Natural killer cell (primary cell): Measurements from ENCODE around the gene TREM1. TPM values are rescaled to one million over a fixed set of nuclear protein-coding genes. Genes with fewer than 3 reads are reported as not detected.

ENCODE experiments used
- ATAC-seq, 3 donors: fragments of 150-1000 bp in 2 of 3; fragments of 200-7000 bp in 1 of 3; cut with Tn5 transposase; 1 replicate in 1 of 3; 2 replicates in 2 of 3; pipeline ENCODE4 v1.10.0; 2021; ENCODE audit warnings: mild to moderate bottlenecking in 2 of 3, moderate library complexity in 2 of 3
- DNase-seq, 2 donors: peaks; one replicate each; pipeline versions ENCODE4 v3.0.0 to v3.0.0-alpha.2; 2013 to 2021; ENCODE audit warnings: mixed read lengths in 1 of 2
- H3K27ac ChIP-seq: one replicate; pipeline ENCODE4 v1.5.1; 2013; ENCODE audit warnings: mild to moderate bottlenecking, low read length
- H3K27me3 ChIP-seq: one replicate; pipeline ENCODE4 v1.6.1; 2013; ENCODE audit warnings: low read length; ENCODE audit not compliant: control insufficient read depth, insufficient read depth
- H3K36me3 ChIP-seq: one replicate; pipeline ENCODE4 v1.6.1; 2013; ENCODE audit warnings: low read length; ENCODE audit not compliant: control insufficient read depth, insufficient read depth
- H3K4me1 ChIP-seq: one replicate; pipeline ENCODE4 v1.6.1; 2013; ENCODE audit warnings: low read length; ENCODE audit not compliant: control insufficient read depth, insufficient read depth
- H3K4me3 ChIP-seq: one replicate; pipeline ENCODE4 v1.5.1; 2013; ENCODE audit warnings: low read length
- H3K9me3 ChIP-seq: one replicate; pipeline ENCODE4 v1.6.1; 2013; ENCODE audit warnings: low read length; ENCODE audit not compliant: control insufficient read depth, insufficient read depth
- H3K27ac Mint-ChIP-seq, 2 donors: one replicate each; pipeline ENCODE4 v1.8.0; 2022; ENCODE audit warnings: mild to moderate bottlenecking in 2 of 2, mixed read lengths in 2 of 2, moderate library complexity in 1 of 2
- H3K27me3 Mint-ChIP-seq, 2 donors: one replicate each; pipeline ENCODE4 v1.8.0; 2022; ENCODE audit warnings: low read depth in 2 of 2, mixed read lengths in 2 of 2
- H3K36me3 Mint-ChIP-seq: one replicate; pipeline ENCODE4 v1.8.0; 2022; ENCODE audit warnings: mixed read lengths
- H3K4me1 Mint-ChIP-seq, 2 donors: one replicate each; pipeline ENCODE4 v1.8.0; 2022; ENCODE audit warnings: mixed read lengths in 2 of 2
- H3K4me3 Mint-ChIP-seq: one replicate; pipeline ENCODE4 v1.8.0; 2022; ENCODE audit warnings: mild to moderate bottlenecking, moderate library complexity, mixed read lengths
- H3K9me3 Mint-ChIP-seq, 2 donors: one replicate each; pipeline ENCODE4 v1.8.0; 2022; ENCODE audit warnings: mixed read lengths in 2 of 2
- WGBS: methylation state at CpG from one replicate; pipeline ENCODE4 v1.1.7; 2013; ENCODE audit warnings: missing lambda C conversion rate; ENCODE audit not compliant: insufficient coverage; 5-methylcytosine and 5-hydroxymethylcytosine counted together
- intact Hi-C: fragments of 100-400 bp; cut with micrococcal nuclease; formaldehyde crosslinking; loops from one replicate; pipeline ENCODE4 v1.14.2; 2022
- total RNA-seq, 4 donors: library from RNA; stranded (reverse); fragments of 120-200 nt in 1 of 4; gene quantifications; one replicate each; pipeline versions ENCODE4 v1.2.3 to v1.2.4, GENCODE V29; 2013 to 2022
- TF ChIP-seq, protein P1 (sequence below): fragments of 200-600 bp; IDR thresholded peaks from one replicate; pipeline ENCODE4 v1.8.0; 2022; ENCODE audit warnings: antibody characterized with exemption

Gene TREM1
- total RNA-seq, 3 donors from 2014 or later (not counting 1 experiment from before 2014, with no cell fraction given): 9.5 to 44.2 (median 9.8) TPM

DNA sequence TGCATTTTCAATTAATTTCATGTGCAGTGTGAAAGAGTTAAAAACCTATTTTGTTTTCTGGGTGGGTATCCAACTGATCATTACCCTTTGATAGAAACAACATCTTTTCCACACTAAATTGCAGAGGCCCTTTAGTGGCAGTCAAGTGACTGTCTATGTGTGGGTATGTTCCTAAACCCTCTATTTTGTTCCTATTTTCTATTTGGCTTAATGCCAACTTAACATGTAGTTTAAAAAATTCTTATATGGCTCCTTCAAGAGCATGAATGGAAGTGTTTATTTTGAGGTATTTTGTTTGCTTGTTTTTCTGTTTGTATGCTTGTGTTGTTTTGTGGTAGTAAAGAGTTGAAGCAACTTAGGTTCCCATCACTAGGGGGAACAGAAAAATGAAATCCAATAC is 19.9 kb downstream of the TREM1 start:
- Histone ChIP-seq H3K36me3 (no peaks in the 10 kb centered on the region), H3K27ac (no peak overlapping the region), H3K4me3 (no peak overlapping the region), H3K4me1 (peaks cover under 1% of the 10 kb centered on the region), H3K27me3 (no peaks in the 10 kb centered on the region), H3K9me3 (no peaks in the 10 kb centered on the region)
- DNase-seq: no peak
- Mint-ChIP-seq H3K4me3 (no peak overlapping the region), H3K27me3 (peaks cover 0 to 6% of the 10 kb centered on the region in 2 donors), H3K27ac (no peak overlapping the region), H3K9me3 (peaks cover 3 to 15% of the 10 kb centered on the region in 2 donors), H3K36me3 (peaks cover 13% of the 10 kb centered on the region), H3K4me1 (peaks cover 4 to 9% of the 10 kb centered on the region in 2 donors)
- TF ChIP-seq, protein P1, sequence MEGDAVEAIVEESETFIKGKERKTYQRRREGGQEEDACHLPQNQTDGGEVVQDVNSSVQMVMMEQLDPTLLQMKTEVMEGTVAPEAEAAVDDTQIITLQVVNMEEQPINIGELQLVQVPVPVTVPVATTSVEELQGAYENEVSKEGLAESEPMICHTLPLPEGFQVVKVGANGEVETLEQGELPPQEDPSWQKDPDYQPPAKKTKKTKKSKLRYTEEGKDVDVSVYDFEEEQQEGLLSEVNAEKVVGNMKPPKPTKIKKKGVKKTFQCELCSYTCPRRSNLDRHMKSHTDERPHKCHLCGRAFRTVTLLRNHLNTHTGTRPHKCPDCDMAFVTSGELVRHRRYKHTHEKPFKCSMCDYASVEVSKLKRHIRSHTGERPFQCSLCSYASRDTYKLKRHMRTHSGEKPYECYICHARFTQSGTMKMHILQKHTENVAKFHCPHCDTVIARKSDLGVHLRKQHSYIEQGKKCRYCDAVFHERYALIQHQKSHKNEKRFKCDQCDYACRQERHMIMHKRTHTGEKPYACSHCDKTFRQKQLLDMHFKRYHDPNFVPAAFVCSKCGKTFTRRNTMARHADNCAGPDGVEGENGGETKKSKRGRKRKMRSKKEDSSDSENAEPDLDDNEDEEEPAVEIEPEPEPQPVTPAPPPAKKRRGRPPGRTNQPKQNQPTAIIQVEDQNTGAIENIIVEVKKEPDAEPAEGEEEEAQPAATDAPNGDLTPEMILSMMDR: no peak
- ATAC-seq: no peak
- intact Hi-C loops: no loop called here

DNA sequence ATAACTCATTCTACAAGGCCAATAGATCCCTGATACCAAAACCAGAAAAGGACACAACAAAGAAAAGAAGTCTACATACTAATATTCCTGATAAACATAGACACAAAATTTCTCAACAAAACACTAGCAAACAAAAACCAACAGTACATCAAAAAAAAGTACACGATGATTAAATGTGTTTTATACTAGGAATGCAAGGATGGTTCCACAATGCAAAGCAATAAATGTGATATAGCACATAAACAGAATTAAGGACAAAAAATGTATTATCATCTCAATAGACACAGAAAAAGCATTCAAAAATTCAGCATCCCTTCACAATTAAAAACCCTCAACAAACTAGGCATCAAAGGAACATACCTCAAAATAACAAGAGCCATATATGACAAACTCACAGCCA is 23.2 kb downstream of the TREM1 start:
- no peaks in the 10 kb centered on the region for H3K9me3 ChIP-seq
- Mint-ChIP-seq H3K4me1 (no peaks in the 10 kb centered on the region), H3K4me3 (no peak overlapping the region), H3K27me3 (peaks cover 2 to 6% of the 10 kb centered on the region in 2 donors), H3K36me3 (peaks cover 34% of the 10 kb centered on the region), H3K27ac (no peak overlapping the region), H3K9me3 (peaks cover 3 to 15% of the 10 kb centered on the region in 2 donors)
- DNase-seq (no peak), ATAC-seq (no peak)
- no peak overlapping the region for H3K4me3 ChIP-seq
- intact Hi-C loops: no loop called here
- TF ChIP-seq, protein P1: no peak
- WGBS: no CpG with 5 or more reads among the region's 1 CpG
- H3K36me3 ChIP-seq: no peaks in the 10 kb centered on the region
- H3K27me3 ChIP-seq: no peaks in the 10 kb centered on the region
- H3K27ac ChIP-seq: no peak overlapping the region
- no peaks in the 10 kb centered on the region for H3K4me1 ChIP-seq

DNA sequence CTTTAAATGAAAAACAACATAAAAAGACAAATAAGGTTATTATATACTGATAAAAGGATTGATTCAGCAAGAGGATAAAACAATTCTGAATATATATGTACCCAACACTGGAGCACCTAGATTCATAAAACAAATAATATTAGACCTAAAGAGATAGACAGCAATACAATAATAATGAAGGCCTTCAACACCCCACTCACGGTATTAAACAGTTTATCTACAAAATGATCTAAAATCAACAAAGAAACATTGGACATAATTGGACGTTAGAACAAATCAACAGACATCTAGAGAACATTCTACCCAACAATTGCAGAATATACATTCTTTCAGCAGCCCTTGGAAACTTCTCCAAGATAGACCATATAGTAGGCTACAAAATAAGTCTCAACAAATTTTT is 24.1 kb downstream of the TREM1 start:
- ATAC-seq: no peak
- H3K4me1 ChIP-seq: no peaks in the 10 kb centered on the region
- H3K9me3 ChIP-seq: no peaks in the 10 kb centered on the region
- intact Hi-C loops: no loop called here
- H3K4me1 Mint-ChIP-seq: no peaks in the 10 kb centered on the region
- WGBS: 86% methylated on average over 2 of the region's 2 CpGs
- peaks cover 34% of the 10 kb centered on the region for H3K36me3 Mint-ChIP-seq
- no peak for DNase-seq
- no peak overlapping the region for H3K27ac ChIP-seq
- no peak overlapping the region for H3K4me3 ChIP-seq
- H3K9me3 Mint-ChIP-seq: peaks cover 3 to 15% of the 10 kb centered on the region in 2 donors
- no peaks in the 10 kb centered on the region for H3K27me3 ChIP-seq
- TF ChIP-seq, protein P1: no peak
- peaks cover 2 to 6% of the 10 kb centered on the region in 2 donors for H3K27me3 Mint-ChIP-seq
- H3K27ac Mint-ChIP-seq: no peak overlapping the region
- H3K4me3 Mint-ChIP-seq: no peak overlapping the region
- H3K36me3 ChIP-seq: no peaks in the 10 kb centered on the region

DNA sequence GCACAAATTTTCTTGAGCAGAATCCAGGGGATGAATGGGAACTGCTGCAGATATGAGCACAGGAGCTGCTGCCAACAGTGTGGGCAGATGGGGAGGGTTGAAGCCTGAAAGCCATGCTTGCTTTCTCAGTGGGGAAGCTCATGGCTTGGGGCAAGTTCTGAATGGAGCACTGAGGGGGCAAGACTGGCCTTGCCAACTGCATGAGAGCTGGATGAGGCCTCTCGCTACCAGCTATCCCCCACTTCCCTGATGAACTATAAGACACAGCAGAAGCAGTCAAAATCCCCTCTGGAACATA is 28.3 kb downstream of the TREM1 start:
- no peaks in the 10 kb centered on the region for H3K27me3 ChIP-seq
- DNase-seq (no peak), ATAC-seq (no peak)
- no peak overlapping the region for H3K27ac Mint-ChIP-seq
- peaks cover 0 to 2% of the 10 kb centered on the region in 2 donors for H3K27me3 Mint-ChIP-seq
- H3K4me3 Mint-ChIP-seq: no peak overlapping the region
- H3K27ac ChIP-seq: no peak overlapping the region
- H3K4me1 ChIP-seq: peaks cover 7% of the 10 kb centered on the region
- no peak overlapping the region for H3K4me3 ChIP-seq
- peaks cover 30% of the 10 kb centered on the region for H3K36me3 Mint-ChIP-seq
- H3K36me3 ChIP-seq: no peaks in the 10 kb centered on the region
- 85% methylated on average over 1 of the region's 1 CpG for WGBS
- H3K9me3 Mint-ChIP-seq: peaks cover 3 to 10% of the 10 kb centered on the region in 2 donors
- TF ChIP-seq, protein P1: no peak
- intact Hi-C loops: no loop called here
- peaks cover 9 to 16% of the 10 kb centered on the region in 2 donors for H3K4me1 Mint-ChIP-seq
- no peaks in the 10 kb centered on the region for H3K9me3 ChIP-seq
